ENCODE results near the gene SNTG2.

Gene SNTG2

DNA sequence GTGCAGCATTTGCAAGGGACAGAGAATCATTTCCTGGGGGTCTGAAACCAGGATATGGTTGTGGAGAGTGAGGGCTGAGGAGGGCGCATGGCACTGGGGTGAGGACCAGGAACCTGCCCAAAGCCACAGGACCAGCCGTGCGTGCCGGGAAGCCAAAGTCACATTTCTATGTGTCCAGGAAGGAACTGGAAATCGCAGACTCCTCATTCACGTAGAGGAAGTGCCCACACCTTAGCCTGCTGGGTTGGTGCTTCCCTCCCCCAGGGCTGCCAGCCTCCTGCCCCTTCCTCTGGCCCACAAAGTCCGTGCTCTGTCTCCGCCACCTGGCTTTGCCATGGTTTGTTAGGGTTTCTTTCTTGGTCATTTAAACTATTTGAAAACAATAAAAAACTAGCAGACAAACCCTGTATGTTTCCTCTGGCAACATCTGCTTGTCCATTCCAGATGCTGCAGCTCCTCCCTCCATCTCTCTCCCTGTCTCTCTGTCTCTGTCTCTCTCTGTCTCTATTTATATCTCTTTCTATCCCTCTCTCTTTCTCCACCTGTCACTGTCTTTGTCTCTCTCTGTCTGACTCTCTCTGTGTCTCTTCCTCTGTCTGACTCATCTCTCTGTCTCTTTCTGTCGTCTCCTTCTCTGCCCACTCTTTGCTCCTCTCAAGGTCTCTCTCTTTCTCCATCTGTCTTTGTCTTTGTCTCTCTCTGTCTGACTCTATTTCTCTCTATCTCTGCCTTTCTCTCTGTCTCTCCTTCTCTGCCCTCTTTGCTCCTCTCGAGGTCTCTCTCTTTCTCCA lies 299.4 kb downstream of the SNTG2 start:
- no peak for DNase-seq

DNA sequence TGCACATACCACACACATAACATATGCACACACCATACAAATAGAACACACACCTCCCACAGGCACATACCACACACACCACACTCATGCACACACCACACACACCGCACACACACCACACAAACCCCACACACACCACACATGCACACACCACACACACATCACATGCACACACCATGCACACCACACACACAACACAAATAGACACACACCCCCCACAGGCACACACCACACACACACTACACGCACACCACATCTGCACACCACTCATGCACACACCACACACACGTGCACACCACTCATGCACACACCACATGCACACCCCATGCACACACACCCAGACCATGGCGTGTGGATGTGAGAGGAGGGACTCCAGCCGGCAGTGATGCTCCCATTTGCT lies 300.9 kb downstream of the SNTG2 start:
- DNase-seq, result no peak

GRCh38 chr2:1253629-1254028 lies 303.0 kb downstream of the SNTG2 start:
- DNase-seq, result no peak

DNA sequence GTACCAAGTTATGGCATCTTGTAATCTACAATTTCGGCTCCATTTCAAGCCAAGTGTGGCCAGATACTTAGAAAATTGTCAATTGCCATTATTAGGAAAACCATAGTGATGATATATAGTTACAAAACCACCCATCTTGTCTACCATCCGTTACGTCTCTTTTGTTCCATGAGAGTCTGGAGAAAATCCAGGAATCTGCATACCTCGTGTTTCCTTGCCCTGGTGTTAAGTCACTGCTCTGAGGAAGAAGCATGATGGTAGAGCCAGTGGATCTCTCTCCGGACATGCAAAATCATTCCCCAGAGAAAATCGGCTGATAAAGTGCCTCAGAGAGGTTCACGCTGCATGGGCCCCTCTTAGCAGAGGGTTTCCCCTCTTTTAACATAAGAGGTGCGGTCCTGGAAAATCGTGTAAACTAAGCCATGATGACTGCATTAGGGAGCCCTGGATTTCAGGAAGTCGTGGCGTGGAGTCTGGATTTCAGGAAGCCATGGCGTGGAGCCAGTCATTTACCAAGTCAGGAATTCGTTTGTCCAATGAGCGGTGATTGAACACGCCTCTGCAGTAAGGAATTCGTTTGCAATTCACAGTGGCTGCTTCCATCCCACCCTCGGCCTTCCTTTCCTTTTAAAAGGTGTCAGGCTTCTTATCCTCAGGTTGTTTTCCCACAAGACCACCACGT lies 304.2 kb downstream of the SNTG2 start:
- no peak for DNase-seq

DNA sequence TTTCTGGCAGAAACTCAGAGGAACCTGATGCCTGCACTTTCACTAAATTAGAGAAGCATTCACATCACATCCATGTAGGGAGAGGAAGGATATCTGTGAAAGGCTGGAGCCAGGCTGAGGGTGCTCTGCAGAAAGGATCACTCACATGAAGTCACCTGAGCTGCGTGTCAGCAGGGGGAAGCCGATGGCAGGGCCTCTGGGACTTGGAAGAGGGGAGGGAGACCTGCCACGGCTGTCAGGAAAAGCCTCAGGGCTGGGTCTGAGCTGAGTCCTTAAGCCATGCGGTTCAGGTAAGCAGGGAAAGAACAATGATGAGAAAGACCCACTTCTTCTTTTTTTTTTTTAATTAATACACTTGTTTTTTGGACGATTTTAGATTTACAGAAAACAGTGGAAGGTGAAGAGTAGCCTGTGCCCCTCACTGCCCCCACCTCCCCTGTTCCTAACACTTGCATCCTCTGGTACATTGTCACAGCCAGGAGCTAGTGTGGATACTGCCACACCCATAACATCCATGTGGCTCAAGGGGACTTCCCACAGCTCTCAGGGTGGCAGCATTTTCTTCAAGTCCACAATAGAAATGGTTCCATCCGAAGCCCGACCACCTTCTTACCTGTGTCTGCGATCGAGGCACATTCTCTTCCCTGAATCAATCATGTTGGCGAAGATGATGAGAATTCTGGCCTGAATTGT lies 306.1 kb downstream of the SNTG2 start:
- no peak for DNase-seq

DNA sequence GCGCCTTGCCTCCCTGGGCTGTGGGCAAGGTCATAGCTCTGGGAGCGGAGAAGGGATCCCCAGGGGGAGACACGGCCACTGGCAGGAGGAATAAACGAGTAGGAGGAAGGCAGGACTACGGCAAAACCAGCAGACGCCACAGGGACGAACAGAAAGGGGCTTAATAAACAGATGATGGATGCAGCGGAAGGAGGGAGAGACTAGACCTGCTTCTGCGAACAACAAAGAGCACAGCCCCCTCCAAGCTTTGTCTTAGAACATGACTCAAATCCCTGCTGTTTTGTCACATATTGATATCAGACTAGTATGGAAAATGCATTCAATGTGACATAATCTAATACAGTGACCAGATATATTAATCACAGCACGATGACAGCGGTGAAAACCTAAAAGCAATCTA lies 306.7 kb downstream of the SNTG2 start:
- DNase-seq, result no peak

DNA sequence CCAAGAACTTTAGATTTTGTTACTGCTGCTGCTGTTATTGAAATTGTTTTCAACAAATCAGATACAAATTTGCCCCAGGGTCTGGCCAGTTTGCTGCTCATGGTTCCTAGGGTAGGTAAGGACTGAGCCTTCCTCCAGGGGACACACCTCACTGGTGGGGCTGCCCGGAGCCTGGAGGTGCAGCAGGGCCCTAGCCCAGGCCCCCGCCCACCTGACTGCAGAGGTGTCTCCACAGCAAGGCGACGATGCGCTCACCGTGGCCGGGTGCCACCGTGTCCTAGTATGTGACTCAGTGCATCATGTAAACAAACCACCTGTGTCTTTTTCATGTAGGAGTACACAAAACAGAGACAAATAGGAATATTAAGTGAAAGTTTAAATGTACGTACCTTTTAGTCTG lies 309.1 kb downstream of the SNTG2 start:
- no peak for DNase-seq

DNA sequence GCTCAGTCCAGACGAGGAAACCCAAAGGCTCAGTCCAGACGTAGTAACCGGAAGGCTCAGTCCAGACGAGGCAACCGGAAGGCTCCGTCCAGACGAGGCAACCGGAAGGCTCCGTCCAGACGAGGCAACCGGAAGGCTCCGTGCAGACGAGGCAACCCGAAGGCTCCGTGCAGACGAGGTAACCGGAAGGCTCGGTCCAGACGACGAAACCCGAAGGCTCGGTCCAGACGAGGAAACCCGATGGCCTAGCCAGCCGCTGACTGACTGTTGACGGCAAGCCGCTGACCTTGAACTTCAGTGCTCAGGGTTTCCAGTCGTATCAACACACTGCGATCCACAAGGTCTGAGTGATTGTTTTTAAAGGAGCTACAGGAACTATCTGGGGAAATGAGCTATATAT lies 312.0 kb downstream of the SNTG2 start:
- DNase-seq, result no peak

- no peak for DNase-seq
Observed at GRCh38 chr2:1265454-1265853, 314.8 kb downstream of the SNTG2 start.

DNA sequence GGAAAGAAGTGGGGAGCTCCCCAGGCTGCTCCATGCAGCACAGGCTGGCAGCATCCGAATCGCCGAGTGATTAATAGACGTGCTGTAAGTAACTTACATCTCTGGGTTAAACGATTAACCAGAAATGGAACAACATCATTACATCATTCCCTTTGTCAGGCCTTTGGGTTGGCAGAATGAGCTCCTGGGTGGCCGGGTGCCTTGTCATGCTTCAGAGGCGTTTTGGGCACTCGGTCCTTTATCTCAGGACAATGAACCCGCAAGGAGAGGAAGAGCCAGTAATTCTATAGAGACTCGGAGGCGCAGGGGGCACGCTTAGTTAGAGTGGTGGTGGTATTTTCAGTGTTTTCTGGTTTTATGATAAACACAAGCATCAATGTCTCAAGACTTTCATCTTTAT lies 315.7 kb downstream of the SNTG2 start:
- no peak for DNase-seq

- no peak for DNase-seq
Observed at GRCh38 chr2:1268034-1268433, 317.4 kb downstream of the SNTG2 start.

DNA sequence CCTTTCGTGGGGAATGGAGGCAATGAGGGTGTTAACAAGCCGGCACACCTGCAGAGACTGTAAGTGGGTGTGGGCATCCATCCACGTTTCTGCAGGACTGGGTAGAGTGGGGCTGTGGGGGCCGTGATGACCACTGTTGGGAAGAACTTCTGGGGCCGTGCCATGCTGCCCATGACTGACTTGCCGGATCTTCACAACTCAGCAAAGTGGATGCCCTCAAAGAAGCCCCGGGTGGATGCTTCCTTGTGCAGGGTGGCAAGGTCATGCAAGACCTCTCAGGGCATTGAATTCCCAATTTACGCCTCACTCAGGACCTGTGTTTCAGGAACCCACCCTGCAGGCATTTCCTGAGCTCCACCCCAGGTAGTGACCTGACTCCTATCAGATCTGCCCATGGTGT lies 319.2 kb downstream of the SNTG2 start:
- no peak for DNase-seq

GRCh38 chr2:1272835-1273234 lies 322.2 kb downstream of the SNTG2 start:
- DNase-seq, result no peak

DNA sequence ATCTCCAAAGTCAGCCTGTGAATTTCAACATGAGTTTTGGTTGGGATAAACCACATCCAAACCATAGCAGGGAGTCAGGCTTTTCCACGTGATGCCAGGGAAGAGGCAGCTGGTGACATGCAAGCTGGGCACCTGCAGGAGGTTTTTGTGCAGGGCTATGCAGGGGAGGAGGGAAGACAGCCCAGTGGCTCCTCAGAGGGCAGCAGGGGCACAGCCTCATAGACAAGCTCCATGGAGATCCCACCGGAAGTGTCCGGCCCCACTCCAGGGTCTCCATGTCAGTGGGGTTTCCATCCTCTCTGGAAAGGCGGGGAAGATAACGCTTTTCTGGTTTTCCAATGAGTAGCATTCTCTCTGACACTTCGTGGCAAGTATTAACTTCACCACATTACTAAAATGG lies 327.0 kb downstream of the SNTG2 start:
- DNase-seq, result no peak

DNA sequence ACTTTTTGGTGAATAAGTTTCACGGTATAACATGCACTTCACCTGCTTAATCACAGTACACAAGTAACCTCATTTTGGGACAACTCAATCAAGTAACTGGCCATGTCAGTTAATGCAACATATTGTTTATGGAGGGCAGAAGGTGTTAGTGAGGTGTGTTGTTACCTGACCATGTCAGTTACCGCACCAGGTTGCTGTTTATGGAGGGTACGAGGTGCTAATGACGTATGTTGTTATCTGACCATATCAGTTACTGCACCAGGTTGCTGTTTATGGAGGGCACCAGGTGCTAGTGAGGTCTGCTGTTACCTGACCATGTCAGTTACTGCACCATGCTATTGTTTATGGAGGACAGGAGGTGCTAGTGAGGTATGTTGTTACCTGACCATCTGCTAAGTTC lies 327.5 kb downstream of the SNTG2 start:
- no peak for DNase-seq

GRCh38 chr2:1278861-1279260 lies 328.2 kb downstream of the SNTG2 start:
- no peak for DNase-seq

GRCh38 chr2:1282552-1282951 lies 331.9 kb downstream of the SNTG2 start:
- no peak for DNase-seq

DNA sequence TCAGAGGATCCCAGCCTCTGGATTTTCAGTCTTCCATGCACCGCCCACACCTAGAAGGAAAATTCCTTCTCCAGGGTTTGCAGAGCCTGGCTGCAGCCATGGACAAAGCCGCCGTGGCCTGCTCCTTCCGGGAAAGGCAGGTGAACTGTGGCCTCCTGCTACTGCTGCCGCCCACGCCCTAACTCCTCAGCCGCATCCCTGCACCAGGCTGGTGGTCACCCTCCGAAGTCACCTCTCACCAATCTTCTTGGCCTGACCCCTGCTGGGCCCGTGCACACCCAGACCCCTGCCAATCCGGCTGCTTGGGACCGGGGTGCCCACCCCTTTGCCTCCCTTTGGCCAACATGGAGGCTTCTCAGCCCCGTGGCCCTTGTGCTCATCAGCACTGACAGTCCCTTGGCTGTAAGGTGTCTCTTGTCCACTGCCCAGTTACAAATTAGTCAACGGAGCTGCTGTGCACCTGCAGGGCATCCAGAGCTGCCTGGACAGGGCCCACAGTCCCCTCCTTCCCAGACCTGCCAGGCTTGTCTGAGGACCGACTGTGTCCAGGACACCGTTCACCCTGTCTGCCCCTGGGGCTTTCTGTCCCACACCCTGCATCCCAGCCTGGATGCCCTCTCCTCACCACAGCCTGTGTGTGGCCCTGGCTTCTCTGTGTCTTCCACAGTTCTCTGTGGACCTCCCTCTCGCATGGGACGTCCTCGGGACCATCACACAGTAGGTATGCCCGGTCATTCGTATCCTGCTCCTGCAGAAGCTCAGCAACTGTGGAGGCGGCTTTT lies 332.6 kb downstream of the SNTG2 start:
- no peak for DNase-seq

- DNase-seq, result no peak
Observed at GRCh38 chr2:1283871-1284270, 333.2 kb downstream of the SNTG2 start.

DNA sequence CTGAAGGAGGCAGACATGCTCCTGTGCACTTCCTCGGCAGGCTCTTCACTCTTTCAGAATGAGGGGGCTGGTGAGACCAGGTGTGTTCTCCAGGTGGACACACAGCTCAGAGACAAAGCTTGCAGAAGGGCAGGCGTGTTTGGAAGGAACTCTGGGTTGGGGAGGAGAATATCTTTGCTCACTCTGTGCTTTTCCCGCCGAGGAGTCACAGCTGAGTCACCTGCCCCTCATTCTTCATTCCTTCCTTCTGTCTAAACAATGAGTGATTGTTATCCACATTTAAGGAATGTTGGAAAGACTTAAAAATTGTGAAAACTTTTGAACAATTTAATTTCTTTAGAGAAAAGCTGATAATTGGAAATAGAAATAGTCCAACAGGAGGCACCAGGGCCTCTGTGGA lies 336.3 kb downstream of the SNTG2 start:
- DNase-seq, result no peak

DNA sequence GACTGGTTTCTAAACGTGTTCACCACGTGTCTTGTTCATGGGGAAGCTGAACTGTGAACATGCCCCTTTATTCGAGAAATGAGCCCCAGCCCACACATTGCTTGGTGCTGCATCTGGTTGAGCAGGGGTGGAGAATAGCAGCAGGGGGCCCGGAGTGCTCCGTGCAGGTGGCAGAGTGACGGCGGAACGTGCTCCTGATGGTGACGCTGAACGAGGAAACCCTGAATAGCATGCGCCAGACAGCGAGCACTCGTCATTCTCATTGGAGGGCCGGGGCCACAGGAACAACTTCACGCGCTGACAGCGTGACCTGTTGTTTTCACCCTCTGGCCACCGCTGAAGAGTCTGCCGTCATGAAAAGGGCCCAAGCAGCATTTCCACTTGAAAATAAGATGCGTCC lies 336.8 kb downstream of the SNTG2 start:
- DNase-seq, result no peak

DNA sequence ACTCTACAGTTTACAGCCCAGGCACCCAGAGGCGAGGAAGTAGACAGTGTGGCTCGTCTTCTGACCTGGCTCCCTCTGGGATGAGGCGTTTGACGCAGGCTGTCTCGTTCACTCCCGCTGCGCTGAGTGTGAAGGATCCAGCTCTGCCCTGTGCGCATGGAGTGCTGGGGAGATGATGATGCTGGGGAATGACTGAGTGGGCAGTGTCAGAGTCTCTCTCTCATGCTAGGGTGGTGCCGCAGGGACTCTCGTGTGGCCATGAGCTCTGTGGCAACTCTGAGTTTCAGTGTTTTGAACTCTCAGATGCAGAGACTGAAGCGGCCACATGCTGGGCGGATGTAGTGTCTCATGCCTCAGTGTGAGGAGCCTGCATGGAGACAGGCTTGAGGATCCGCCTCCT lies 344.3 kb downstream of the SNTG2 start:
- DNase-seq, result no peak

DNA sequence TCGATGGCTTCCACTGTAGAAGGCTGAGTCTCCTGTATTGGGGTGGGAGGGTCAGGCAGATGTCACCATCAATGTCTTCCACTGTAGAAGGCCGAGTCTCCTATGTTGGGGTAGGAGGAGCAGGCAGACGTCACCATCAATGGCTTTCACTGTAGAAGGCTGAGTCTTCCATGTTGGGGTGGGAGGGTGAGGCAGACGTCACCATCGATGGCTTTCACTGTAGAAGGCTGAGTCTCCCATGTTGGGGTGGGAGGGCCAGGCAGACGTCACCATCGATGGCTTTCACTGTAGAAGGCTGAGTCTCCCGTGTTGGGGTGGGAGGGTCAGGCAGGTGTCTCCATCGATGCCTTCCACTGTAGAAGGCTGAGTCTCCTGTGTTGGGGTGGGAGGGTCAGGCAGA lies 345.1 kb downstream of the SNTG2 start:
- DNase-seq, result no peak

All from AML-193 (cell line).